IPS DF 4.7 (cell line): Measurements from ENCODE around the gene DTNBP1.
"Not testable (repeated sequence)": the region's sequence is repeated elsewhere in the genome, so short reads cannot be mapped to it uniquely, and the experiment has no call there.

Source experiments
- DNase-seq: peaks from one replicate; pipeline ENCODE4 v3.0.0-alpha.2; 2013; ENCODE audit warnings: low spot score; ENCODE audit errors: extremely low read depth

Gene DTNBP1

DNA sequence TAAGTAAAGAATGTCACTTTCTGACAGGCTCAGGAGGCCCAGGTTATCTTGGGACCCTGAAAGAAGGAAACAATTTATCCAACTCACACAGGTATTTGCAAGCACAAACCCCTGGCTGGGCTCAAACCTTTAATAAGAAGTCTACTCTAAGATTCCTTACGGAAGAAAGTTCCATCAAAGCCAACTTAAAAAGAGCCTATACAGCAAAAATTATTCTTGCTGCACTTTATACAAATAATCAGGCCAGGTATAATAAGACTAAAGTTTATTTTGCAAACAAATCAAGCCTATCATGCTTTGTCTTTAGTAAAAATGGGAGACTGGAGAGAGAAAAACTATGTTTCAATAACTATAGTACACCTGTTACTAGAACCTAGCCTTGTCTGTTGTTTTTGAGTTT lies 102.1 kb downstream of the DTNBP1 start:
- DNase-seq = no peak

DNA sequence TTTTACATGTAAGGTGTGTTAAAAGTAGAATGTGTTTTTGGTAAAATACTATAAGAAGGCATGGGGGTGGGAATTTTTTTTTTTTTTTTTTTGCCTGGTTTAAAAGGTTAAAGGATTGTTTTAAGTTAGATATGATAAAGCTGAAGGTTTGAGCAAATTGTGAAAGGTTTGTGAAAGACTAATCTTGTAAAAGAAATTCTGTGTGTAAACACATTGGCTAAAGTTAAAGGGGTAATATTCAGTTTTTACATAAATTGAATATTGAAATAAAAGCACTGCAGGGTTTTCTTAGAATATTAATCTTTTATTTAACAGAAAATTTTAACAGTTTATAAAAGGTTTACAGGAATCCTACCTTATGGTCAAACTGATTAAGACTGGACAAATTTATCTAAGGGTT lies 105.7 kb downstream of the DTNBP1 start:
- DNase-seq = no peak

DNA sequence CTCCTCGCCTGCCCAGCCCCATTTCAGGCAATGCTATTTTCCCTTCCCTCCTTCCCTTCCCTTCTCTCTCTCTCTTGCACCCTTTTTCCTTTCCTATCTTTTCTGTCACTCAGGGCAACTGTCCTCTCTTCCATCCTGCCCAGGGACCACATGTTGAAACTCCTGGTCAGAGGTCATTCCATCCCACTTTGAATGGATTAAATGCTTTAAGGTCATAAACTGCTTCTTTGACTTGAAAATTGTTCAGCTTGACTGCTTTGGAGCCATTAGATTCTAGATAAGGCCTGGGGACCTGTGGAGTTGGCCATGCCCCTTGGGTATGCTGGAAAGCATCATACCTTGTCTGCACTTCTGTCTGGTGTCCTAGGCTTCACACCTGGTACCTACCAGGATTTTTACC lies 106.1 kb downstream of the DTNBP1 start:
- DNase-seq = no peak

DNA sequence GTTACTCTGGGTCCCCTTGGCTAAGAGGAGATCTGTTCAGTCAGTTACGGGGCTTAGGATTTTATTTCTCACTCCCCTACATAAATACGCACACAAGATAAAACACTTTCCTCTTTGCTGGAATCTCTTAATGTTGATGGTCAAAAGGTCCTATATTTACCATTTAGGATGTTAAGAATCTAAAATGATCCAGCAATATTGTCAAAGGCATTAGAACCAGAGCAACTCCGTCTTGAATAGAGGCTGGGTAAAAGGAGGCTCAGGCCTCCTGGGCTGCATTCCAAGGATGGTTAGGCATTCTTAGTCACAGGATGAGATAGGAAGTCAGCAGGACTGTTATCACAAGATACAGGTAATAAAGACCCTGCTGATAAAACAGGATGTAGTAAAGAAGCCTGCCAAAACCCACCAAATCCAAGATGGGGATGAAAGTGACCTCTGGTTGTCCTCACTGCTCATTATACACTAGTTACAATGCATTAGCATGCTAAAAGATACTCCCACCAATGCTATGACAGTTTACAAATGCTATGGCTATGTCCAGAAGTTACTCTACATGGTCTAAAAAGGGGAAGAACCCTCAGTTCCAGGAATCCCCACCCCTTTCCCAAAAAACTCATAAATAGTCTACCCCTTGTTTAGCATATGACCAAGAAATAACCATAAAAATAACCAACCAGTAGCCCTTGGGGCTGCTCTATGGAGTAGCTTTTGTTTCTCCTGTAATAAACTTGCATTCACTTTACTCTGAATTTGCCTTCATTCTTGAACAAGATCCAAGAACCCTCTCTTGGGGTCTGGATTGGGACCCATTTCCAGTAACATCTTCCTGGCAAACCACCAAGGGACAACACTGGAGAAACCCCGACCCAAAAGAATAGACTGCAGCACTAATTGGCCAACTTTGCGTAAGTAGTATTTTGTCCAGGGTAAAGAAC lies 107.5 kb downstream of the DTNBP1 start:
- DNase-seq = no peak

DNA sequence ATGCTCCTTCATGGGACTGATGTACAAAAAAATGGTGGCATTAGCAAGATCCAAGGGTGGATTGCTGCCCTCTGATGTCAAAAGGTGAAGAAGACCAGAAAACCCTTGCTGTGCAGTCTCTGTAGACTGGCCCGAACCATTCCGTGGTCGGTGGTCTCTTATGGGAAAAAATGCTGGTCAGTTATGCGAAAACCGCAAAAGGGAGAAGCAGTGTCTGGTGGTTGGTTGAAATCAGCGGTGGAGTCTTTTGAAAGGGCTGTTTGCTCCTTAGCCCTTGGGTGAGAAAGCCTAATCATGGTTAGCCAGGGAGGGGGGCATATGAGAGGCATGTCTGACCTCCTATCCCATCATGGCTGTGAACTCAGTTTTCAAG lies 108.1 kb downstream of the DTNBP1 start:
- DNase-seq = no peak

DNA sequence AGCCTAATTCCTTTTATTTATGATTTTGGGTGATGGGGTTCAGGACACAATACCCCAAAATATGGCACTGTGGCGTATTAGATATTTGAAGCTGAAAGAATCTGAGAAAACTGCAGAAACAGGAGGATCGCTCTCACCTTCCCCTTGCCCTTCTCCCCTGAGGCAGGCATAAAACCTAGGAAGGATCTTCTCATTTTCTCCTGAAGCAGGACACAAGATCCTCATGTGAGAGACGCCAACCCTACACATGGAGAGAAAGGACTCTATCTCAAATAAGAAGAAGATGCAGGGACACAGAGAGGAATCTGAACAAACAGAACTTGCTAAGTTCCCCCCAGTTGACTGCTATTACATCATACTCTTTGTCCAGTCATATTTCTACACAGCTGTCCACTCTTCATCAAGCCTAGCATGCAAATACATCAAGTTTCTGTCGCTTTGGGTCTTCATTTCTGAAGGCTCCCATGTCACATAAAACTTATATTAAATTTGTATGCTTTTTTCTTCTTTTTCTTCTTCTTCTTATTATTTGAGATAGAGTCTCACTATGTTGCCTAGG lies 109.0 kb downstream of the DTNBP1 start:
- no peak for DNase-seq

DNA sequence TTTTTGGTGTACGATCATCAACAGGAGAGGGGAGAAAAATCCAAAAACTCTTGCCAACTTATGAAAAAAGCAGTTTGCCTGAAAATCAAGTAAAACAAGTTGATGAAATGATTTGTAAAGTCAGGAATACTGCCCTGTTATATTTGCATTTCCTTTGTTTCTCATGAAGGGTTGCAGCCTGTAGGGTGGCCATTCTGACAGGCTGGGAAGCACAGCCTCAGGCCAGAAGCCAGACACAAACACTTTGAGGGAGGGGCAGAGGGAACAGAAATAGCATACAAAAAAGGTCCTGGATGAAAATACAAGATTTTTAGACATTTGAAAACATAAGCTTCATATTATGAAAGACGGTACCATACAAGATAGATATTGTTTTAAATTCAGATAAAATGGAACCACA lies 109.8 kb downstream of the DTNBP1 start:
- DNase-seq = no peak

DNA sequence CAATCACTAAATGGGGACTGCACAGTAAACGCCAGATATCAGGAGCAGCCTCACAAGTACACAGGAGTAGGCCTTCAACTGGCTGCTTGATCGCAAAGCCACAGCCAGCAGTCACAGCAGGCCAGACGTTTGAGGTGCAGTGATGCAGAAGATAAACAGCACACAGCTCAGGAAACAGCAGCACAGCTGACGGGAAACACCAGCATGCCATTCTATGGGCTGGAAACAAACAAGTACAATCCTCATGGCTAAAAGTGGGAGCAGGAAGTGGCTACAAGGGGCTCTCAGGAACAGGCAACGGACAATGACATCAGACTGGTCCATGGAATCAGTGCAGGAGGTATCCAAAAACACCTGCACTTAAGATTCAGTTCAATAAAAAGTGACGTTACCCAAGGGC lies 111.0 kb downstream of the DTNBP1 start:
- no peak for DNase-seq

DNA sequence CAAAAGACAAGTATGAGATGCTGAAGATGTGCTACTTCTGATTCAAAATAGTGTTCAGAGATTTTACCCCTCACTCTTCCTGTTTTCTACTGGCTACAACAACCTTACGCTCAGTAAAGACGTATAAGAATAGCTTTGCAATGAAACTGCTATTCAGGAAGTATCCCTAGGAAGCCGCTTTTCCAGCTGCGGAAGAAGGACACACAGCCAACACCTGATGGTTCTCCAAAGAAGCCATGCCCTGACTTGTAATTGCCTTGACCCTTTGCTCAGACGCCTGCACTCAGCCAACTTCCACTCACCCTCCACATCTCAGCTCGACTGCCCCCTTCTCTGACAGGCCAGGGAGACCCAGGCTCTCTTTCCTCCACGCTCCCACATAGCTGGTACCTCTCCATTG lies 111.6 kb downstream of the DTNBP1 start:
- no peak for DNase-seq

DNA sequence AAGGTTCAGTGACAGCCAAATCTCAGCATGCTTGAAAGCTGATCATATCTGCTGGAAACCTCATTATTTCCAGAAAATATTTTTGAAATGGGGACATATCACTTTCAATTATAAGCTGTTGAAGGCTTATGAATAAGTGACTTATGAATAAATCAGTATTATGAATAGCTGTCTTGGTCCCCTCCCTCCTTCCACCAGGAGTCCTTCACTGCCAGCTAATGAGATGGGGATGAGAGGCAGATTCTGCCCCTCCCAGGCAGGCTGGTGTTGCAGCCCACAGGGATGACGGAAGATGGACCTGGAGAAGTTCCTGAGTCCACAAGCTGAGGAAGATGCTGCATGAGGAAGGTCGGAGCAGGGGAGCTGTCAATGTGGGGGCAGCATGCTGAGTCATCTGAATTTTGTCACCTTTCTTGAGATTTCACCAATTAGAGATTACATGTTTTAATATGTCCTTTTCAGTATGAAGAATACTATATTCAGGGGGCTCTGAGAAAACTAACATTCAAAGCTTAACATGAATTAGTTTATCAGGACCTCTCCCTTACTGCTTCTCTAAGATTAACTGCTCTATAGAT lies 112.2 kb downstream of the DTNBP1 start:
- no peak for DNase-seq

DNA sequence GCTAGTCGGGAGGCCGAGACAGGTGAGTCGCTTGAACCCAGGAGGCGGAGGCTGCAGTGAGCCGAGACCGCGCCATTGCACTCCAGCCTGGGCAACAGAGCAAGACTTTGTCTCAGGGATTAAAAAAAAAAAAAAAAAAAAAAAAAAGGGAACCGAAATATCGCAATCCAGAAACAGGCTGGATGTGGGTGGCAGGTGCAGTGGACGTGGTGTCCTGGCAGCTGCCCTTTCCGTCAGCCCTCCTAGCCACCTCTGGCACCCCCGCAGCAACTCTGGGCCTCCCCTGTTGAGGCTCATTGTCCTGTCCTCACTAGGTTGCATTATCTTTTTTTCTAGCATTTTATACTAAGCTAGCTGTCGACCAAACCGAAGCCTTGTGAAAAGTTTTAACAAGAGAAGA lies 113.5 kb downstream of the DTNBP1 start:
- no peak for DNase-seq

DNA sequence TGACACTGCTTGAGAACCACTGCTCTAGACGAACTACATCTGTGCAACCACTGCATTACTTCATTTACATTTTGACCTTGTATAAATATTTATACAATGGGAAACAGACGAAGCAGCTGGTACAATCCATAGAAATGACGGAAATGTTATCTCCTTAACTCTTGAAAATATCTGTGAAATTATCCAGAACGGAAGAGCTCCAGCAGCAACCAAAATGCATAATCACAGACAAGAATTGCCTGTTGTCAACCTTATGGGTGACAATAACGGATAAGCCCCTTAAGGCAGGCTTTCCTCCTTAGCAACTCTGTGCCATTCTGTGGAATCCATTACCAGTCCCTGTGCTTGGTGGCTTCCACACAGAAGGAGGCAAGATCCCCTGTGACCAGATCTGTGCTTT lies 115.4 kb downstream of the DTNBP1 start:
- DNase-seq = no peak

DNA sequence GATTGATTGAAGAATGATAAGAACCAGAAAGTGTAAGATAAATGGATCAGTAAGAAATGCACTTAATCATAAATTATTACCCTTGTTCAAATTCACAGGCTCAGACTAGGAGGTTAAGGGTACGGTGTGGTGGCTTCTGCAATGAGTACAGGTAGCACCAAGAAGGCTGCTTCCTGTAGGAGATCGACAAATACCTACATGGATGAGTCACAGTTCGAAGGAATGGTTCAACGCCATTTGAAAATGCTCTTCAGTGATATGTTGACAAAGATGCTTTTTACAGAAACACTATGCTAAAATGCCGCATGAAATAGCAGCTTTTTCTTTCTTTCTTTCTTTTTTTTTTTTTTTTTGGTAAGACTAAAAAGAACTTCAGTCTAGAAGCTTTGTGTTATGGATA lies 116.2 kb downstream of the DTNBP1 start:
- no peak for DNase-seq

DNA sequence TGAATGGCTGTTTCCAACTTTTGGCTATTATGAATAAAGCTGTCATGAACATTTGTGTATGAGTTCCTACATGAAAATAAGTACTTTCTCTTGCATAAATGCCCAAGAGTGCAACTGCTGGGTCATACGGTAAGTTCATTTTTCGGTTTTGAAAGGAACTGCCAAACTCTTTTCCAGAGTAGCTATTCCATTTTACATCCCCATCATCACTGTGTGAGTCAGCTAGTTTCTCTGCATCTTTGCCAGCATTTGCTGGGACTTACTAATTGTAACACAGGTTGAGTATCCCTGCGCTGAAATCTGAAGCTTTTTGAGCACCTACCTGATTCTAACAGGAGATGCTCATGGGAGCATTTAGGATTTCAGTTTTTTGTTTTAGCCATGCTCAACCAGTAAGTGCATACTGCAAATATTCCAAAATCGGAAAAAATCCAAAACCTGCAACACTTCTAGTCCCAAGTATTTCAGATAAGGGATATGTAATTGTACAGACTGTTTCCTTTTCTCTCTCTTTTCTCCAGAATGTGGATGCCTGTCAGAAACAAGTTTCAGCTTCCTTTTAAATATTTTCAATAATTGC lies 118.4 kb downstream of the DTNBP1 start:
- no peak for DNase-seq

DNA sequence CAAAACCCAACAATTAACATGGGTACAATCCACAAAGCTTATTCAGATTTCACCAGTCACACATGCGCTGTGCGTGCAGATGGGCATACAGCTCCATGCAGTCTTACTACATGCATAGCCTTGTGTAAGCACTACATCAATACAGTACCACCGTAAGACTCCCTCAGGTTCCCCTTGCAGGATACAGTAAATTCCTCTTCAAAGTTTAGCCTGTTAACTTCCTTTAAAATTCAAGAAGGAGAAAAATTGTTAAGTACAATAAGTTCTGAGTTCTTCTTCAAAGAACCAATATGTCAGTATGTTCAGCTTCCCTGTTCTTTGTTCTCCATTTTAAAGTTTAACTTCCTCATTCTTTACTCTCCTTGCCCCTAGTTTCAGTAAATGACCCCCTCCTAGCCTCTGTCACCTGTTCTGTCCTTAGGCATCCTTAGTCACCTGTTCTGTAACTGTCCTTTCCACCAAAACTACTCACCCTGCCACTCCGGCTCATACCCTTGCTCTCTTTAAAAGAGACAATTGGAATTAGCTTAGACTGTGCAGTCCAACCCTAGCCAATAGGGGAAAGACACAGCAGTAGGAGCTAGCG lies 119.4 kb downstream of the DTNBP1 start:
- DNase-seq = not testable (repeated sequence)

DNA sequence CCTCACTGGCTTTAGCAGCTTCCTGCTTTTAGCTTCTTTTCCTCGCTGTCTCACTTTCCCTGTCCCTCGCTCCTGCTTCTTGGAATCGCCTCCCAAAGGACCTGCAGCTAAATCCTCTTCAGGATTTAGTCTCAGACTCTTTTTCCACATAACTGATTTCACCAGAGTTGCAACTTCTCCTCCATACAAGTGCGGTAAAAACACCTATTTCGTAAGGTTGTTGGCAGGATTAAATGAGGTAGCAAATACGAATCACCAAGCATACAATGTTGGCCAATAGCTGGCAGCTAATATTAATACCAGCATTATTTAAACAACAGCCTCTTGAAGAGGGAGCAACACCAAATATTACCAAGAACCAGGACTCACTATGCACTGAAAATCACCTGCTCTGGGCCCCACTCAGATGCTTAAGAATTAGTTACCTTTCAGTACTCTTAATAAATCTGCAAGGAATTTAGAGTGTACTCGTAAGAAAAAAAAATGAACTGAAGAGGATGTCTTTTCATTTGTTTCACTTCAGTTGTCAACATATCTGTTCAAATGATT lies 123.0 kb downstream of the DTNBP1 start:
- DNase-seq = no peak

DNA sequence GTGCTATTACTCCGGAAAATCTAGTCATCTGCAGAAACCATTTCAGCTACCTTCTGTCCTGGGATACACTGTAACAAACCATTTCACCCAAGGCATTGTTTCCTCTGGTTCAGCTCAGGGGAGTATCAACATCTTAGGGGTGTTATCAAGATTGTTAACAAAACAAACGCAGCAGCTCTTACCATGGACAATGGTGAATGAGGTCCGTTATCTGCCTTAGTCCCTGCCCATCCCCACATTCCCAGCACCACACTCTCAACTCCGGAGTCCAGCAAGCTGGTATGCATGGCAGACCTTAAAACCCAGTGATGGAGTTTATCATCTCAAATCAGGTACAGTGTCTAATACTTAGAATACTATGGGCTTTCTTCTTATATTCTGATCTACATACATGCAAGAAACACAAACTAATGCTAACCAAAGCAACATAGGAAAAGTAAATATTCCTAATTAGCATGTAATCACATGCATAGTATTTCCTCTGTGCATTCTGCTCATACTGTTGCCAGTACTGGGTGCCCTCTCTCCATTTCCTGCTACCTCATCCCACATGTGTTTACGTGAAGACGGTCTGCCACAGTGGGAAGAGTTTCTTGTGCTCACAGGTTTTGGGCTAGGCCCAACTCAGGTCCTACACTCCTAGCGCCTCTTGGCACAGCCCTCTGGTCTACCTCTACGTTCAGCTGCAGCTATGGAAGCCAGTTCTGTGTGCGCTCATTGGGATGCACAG lies 123.9 kb downstream of the DTNBP1 start:
- no peak for DNase-seq

DNA sequence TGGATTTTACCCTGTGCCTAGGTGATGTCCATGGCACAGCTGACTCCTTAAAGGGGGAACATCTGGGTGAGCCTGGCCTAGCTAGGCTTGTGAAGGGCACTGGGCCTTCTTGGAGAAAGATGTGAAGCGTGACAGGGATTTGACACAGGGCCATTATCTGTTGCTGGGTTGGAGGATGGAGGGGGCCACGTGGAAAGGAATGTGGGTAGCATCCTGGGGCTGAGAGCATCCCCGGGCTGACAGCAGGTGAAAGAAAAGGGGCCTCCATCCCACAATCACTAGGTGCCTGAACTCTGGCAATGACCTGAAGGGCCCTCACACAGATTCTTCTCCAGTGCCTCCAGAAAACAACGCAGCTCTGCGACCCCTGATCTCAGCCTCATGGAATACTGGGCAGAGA lies 124.7 kb downstream of the DTNBP1 start:
- DNase-seq = no peak

DNA sequence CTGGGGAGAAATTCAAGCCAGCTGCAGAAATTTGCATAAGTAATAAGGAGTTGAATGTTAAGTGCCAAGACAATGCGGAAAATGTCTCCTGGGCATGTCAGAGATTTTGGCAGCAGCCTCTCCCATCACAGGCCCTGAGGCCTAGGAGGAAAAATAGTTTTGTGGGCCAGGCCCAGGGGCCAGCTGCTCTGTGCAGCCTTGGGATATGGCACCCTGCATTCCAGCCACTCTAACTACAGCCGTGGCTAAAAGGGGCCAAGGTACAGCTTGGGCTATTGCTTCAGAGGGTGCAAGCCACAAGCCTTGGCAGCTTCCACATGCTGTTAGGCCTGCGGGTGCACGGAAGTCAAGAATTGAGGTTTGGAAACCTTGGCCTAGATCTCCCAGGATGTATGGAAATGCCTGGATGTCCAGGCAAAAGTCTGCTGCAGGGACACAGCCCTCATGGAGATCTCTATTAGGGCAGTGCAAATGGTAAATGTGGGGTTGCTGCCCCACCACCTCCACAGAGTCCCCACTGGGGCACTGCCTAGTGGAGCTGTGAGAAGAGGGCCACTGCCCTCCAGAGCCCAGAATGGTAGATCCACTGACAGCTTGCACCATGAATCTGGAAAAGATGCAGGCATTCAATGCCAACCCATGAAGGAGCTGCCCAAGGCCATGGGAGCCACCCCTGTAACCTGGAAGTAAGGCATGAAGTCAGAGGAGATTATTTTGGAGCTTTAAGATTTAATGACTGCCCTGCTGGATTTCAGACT lies 126.5 kb downstream of the DTNBP1 start:
- DNase-seq = no peak

DNA sequence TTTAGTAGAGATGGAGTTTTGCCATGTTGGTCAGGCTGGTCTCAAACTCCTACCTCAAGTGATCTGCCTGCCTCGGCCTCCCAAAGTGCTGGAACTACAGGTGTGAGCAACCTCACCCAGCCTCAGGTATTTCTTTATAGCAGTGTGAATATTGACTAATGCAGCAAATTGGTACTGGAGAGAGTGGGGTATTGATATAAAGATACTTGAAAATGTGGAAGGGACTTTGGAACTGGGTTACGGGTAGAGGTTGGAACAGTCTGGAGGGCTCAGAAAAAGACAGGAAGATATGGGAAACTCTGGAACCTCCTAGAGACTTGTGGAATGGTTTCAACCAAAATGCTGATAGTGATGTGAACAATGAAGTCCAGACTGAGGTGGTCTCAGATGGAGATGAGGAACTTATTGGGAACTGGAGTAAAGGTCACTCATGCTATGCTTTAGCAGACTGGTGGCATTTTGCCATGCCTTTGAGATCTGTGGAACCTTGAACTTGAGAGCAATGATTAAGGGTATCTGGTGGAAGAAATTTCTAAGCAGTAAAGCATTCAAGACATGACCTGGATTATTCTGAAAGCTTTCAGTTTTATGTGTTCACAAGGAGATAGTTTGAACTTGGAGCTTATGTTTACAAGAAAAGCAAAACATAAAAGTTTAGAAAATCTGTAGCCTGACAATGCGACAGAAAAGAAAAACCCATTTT lies 127.2 kb downstream of the DTNBP1 start:
- no peak for DNase-seq
